GM19025 (cell line): ENCODE results near the gene IQSEC1.

Source experiments
- ATAC-seq: cut with Tn5 transposase; IDR thresholded peaks from one replicate; pipeline ENCODE4 v1.9.1; 2021; ENCODE audit warnings: mild to moderate bottlenecking, low read depth, moderate library complexity; ENCODE audit not compliant: unreplicated experiment

The IQSEC1 gene

GRCh38 chr3:12961007-12961696 lies 112.1 kb downstream of the IQSEC1 start:
- no peak for ATAC-seq

GRCh38 chr3:12960497-12960896 lies 112.7 kb downstream of the IQSEC1 start:
- ATAC-seq, result no peak

GRCh38 chr3:12959838-12960378 lies 113.3 kb downstream of the IQSEC1 start:
- ATAC-seq, result no peak

GRCh38 chr3:12959410-12959809 lies 113.8 kb downstream of the IQSEC1 start:
- no peak for ATAC-seq

GRCh38 chr3:12957824-12958792 lies 115.1 kb downstream of the IQSEC1 start:
- ATAC-seq, result no peak

GRCh38 chr3:12957339-12957738 lies 115.9 kb downstream of the IQSEC1 start:
- ATAC-seq, result no peak

- ATAC-seq, result no peak
Observed at GRCh38 chr3:12956316-12956660, 116.9 kb downstream of the IQSEC1 start.

GRCh38 chr3:12955651-12956315 lies 117.4 kb downstream of the IQSEC1 start:
- ATAC-seq, result no peak

- peak; percentile 50 for ATAC-seq
Observed at GRCh38 chr3:12954891-12955650, 118.2 kb downstream of the IQSEC1 start.

- no peak for ATAC-seq
Observed at GRCh38 chr3:12954180-12954579, 119.0 kb downstream of the IQSEC1 start.

- no peak for ATAC-seq
Observed at GRCh38 chr3:12953201-12953995, 119.8 kb downstream of the IQSEC1 start.

GRCh38 chr3:12952343-12953200 lies 120.7 kb downstream of the IQSEC1 start:
- ATAC-seq, result no peak

- peak; percentile 59 for ATAC-seq
Observed at GRCh38 chr3:12948891-12949711, 124.1 kb downstream of the IQSEC1 start.

- no peak for ATAC-seq
Observed at GRCh38 chr3:12948371-12948770, 124.9 kb downstream of the IQSEC1 start.

GRCh38 chr3:12947504-12948369 lies 125.5 kb downstream of the IQSEC1 start:
- no peak for ATAC-seq

GRCh38 chr3:12946649-12947316 lies 126.4 kb downstream of the IQSEC1 start:
- ATAC-seq, result no peak
